ENCODE data around the gene LDLRAD3. TPM values are rescaled to one million over a fixed set of nuclear protein-coding genes. Genes with fewer than 3 reads are reported as not detected.

Gene LDLRAD3
- total RNA-seq, 1 experiment from 2014 or later, result 19.0 TPM

DNA sequence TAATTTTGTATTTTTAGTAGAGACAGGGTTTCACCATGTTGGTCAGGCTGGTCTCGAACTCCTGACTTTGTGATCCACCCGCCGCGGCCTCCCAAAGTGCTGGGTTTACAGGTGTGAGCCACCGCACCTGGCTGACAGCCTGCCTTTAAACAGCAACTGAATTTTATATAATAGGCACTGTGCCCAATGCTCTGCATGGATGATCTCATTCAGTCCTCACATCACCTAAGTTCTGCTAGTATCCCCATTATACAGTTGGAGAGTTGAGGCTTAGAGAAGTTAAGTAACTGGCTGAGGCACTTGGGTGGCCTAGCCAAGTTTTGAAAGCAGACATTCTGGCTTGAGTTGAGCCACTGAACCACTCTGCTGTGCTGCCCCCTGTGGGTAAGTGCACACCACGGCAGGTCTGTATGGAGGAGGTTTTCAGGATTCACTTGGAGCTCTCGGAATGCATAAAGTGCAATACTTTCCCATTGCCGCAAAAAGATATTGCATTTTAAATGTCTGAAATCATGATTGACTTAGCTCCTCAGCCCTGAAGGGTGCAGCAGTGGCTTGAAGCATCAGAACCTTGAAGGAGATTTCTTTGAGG is 112.4 kb downstream of the LDLRAD3 start:
- H3K27ac ChIP-seq (ENCODE audit: low read depth, low read length), result no peak overlapping the region
- no peaks in the 10 kb centered on the region for H3K9me2 ChIP-seq (ENCODE audit: insufficient read depth)
- POLR2A ChIA-PET, result no interaction called here

More for the DNA sequence above, 112.4 kb downstream of the LDLRAD3 start:
- Histone ChIP-seq H3K4me1 (ENCODE audit: control insufficient read depth in 1 of 2, insufficient read depth in 2 of 2, low read length in 2 of 2) (no peaks in the 10 kb centered on the region), H3K4me3 (replicated peaks in 1 of 2; ENCODE audit: low read depth in 1 of 2, low read length in 2 of 2) (no peak overlapping the region), H3K9me3 (ENCODE audit: control insufficient read depth in 1 of 2, insufficient read depth in 1 of 2, low read depth in 1 of 2, low read length in 2 of 2) (no peaks in the 10 kb centered on the region), H3K9ac (ENCODE audit: low read length) (no peak overlapping the region), H3K4me2 (ENCODE audit: low read length) (no peak overlapping the region), H3K36me3 (ENCODE audit: control insufficient read depth in 1 of 2, insufficient read depth in 2 of 2, low read length in 2 of 2) (no peaks in the 10 kb centered on the region), H3K79me2 (ENCODE audit: insufficient read depth, low read length) (no peaks in the 10 kb centered on the region), H2AFZ (ENCODE audit: low read depth, low read length, poor library complexity, severe bottlenecking) (no peak overlapping the region), H3K27me3 (ENCODE audit: insufficient read depth, low read length) (no peaks in the 10 kb centered on the region), H4K20me1 (ENCODE audit: insufficient read depth) (no peaks in the 10 kb centered on the region)
- no TSS peak for BruUV-seq (replicated peaks)
- ChIA-PET CTCF (interaction anchor here (0.6 to 3.0 kb wide), 10 partner anchors 9 to 451 kb away, joined by 3 to 26 read pairs (median 3); no protein-coding TSS in a partner anchor), RAD21 (ENCODE audit: low non-redundant PET in 1 of 2, low total read pairs in 2 of 2, uncharacterized antibody in 2 of 2, unreplicated experiment in 2 of 2) (interaction anchor here in 1 of 2 experiments (1.5 kb wide), 1 partner anchor 234 kb away, joined by 3 read pairs; no protein-coding TSS in a partner anchor)
- ATAC-seq, result peak; percentile 84
- intact Hi-C loops (cut with micrococcal nuclease), result loop anchor here (2.0 to 10.0 kb wide), 3 partner anchors 233 to 439 kb away; partner anchors contain the start of gene FJX1
- no peak for DNase-seq (ENCODE audit: low read depth, low spot score)
- TF ChIP-seq RAD21 (IDR thresholded peaks at IDR 0.05; ENCODE audit: low read depth) (peak; percentile 67), SP1 (IDR thresholded peaks at IDR 0.05; ENCODE audit: low read depth) (no peak), POLR2A (IDR thresholded peaks at IDR 0.05; ENCODE audit: borderline replicate concordance, extremely low read depth, insufficient read depth, insufficient read length) (no peak), EGR1 (IDR thresholded peaks at IDR 0.05; ENCODE audit: low read depth) (no peak), EZH2 (IDR thresholded peaks at IDR 0.05) (no peak), ELF1 (IDR thresholded peaks at IDR 0.05; ENCODE audit: borderline replicate concordance, low read depth) (no peak), SRF (IDR thresholded peaks at IDR 0.05; ENCODE audit: low read depth) (no peak), EZH2phosphoT487 (IDR thresholded peaks at IDR 0.05; ENCODE audit: borderline replicate concordance) (no peak)
- TF ChIP-seq, protein P1, sequence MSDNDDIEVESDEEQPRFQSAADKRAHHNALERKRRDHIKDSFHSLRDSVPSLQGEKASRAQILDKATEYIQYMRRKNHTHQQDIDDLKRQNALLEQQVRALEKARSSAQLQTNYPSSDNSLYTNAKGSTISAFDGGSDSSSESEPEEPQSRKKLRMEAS (IDR thresholded peaks at IDR 0.05), result no peak
- TF ChIP-seq, protein P2, sequence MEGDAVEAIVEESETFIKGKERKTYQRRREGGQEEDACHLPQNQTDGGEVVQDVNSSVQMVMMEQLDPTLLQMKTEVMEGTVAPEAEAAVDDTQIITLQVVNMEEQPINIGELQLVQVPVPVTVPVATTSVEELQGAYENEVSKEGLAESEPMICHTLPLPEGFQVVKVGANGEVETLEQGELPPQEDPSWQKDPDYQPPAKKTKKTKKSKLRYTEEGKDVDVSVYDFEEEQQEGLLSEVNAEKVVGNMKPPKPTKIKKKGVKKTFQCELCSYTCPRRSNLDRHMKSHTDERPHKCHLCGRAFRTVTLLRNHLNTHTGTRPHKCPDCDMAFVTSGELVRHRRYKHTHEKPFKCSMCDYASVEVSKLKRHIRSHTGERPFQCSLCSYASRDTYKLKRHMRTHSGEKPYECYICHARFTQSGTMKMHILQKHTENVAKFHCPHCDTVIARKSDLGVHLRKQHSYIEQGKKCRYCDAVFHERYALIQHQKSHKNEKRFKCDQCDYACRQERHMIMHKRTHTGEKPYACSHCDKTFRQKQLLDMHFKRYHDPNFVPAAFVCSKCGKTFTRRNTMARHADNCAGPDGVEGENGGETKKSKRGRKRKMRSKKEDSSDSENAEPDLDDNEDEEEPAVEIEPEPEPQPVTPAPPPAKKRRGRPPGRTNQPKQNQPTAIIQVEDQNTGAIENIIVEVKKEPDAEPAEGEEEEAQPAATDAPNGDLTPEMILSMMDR (IDR thresholded peaks at IDR 0.05 in 2 of 3, conservative IDR thresholded peaks at IDR 0.05 in 1 of 3; ENCODE audit: borderline replicate concordance in 1 of 3, insufficient read depth in 1 of 3, low read depth in 2 of 3, low read length in 2 of 3), result peak; percentile 45 to 91 (median 81); a peak in 5 of 6 replicates
- TF ChIP-seq, protein P3, sequence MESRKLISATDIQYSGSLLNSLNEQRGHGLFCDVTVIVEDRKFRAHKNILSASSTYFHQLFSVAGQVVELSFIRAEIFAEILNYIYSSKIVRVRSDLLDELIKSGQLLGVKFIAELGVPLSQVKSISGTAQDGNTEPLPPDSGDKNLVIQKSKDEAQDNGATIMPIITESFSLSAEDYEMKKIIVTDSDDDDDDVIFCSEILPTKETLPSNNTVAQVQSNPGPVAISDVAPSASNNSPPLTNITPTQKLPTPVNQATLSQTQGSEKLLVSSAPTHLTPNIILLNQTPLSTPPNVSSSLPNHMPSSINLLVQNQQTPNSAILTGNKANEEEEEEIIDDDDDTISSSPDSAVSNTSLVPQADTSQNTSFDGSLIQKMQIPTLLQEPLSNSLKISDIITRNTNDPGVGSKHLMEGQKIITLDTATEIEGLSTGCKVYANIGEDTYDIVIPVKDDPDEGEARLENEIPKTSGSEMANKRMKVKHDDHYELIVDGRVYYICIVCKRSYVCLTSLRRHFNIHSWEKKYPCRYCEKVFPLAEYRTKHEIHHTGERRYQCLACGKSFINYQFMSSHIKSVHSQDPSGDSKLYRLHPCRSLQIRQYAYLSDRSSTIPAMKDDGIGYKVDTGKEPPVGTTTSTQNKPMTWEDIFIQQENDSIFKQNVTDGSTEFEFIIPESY (IDR thresholded peaks at IDR 0.05; ENCODE audit: extremely low read depth, insufficient replicate concordance, low read length), result no peak
